D341Med (cell line): ENCODE measurements around the gene KPNA4.

Experiments
- DNase-seq: peaks from one replicate; pipeline ENCODE4 v3.0.0; 2012; ENCODE audit warnings: low spot score

KPNA4 gene

DNA sequence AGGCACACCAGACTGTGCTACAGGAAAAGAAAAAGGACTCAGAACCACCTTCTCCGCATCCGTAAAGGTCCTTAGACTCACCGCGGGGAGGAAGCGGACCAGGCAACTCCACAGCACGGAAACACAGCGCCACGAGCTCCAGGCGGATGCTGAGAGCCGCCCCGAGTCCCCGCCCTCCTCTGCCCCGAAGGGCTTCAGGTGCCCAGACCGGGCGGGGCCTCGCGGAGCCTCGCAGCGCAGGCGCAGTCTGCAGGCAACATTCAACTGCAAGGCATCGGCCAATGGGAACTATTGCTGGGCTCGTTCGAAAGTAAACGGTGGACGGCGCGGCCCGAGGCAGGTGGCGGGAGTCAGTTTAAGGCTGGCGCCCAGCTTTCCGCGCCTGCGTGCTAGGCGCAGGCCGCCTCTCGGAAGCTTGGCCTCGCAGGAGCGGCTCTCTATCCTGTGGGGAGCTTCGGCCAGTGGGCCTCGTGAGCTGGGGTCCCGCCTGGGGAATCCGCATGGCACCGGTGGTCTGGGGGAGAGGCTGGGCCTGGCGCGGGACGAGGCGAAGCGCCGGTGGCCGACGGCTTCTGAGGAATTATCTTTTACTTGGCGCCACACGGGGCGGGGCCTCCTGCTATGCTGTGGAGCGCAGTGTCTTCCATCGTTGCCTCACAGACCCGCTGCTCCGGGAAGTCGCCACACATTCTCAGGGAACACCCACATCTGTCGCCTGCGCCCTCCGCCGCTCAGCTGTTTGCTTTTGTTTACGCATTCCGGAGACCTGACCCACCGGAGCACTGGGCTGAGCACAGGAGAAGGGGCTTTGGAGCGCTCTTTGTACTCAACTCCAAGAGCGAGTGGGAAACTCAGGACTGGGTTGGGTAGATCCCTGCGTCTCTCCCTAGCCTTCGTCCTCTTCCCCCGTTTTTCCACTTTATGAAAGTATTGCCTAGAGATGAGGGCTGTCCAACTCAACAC lies 115.5 kb downstream of the KPNA4 start, which contains the start of gene TRIM59:
TRIM59 (minus strand) TSS at position 151 of the 963 bp plus-strand sequence. CDS start 10,603 bp downstream, outside the sequence.
- peak; percentile 50 for DNase-seq

DNA sequence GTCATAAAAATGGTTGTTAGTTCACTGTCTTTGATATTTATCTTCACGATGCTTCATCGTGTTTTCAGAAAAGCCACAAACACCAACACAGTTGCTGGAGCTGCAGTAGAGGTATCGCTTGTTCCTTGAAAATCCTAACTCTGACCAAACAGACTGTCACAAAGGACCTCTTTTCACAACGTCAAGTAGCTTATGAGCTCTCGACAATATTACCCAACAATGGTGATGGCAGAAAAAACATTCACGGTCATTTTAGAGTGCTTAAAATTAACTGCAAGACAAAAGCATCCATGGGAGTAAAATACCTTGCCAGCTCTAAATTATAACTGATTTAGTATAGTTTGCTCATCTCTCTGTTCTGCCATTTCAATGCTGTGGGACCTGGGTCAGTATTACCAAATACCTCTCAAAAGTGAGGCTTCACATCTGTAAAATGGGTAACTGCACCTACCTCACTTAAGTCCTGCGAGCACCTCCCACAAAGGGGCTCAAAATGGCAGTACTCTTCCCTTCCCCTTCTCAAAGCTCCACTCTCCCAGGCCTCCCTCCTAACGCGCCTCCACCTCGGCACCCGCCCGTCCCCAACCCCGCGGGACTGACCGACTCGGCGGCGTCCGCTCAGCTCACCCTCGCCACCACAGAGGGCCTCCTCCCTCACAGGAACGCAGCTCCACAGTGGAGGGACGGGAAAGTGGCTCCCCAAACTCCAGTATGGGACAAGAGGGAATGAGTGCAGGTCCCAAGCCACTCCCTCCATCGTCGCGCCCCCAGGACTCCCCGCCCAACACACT lies 116.3 kb downstream of the KPNA4 start:
- no peak for DNase-seq

- DNase-seq = no peak
Measured at GRCh38 chr3:160447544-160447943, 117.8 kb downstream of the KPNA4 start.

DNA sequence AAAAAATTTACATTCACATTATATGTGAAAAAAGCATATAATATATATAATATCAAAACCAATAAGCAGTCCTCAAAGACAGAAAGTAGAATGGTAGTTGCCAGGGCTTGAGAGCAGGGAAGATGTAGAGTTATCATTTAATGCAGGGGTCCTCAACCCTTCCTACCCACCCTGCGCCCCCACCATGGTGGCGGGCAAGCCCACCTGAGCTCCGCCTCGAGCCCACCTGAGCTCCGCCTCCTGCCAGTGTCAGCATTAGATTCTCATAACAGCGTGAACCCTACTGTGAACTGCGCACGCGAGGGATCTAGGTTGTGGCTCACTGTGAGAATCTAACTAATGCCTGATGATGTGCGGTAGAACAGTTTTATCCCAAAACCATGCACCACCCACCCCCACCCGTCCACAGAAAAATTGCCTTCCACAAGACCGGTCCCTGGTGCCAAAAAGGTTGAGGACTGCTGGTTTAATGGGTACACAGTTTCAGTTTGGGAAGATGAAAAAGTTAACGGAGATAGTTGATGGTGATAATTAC lies 118.8 kb downstream of the KPNA4 start:
- DNase-seq = no peak

- DNase-seq = no peak
Measured at GRCh38 chr3:160445854-160446253, 119.5 kb downstream of the KPNA4 start.
